Esophagus muscularis mucosa (tissue), 4 donors: ENCODE data around the gene SCFD2. TPM values are rescaled to one million over a fixed set of nuclear protein-coding genes. Genes with fewer than 3 reads are reported as not detected.
"Not testable (repeated sequence)": the region's sequence is repeated elsewhere in the genome, so short reads cannot be mapped to it uniquely, and the experiment has no call there.

Experiments used
- DNase-seq: peaks from one replicate; pipeline ENCODE4 v3.0.0-alpha.2; 2017; ENCODE audit errors: extremely low spot score
- H3K27ac ChIP-seq, 4 donors: fragments of 200-600 bp; sonication (generic); replicated peaks in 1 of 4; 1 replicate in 3 of 4; 2 replicates in 1 of 4; pipeline ENCODE4 v1.5.1; 2016 to 2019; ENCODE audit warnings: mild to moderate bottlenecking in 1 of 4
- H3K27me3 ChIP-seq, 4 donors: fragments of 200-600 bp; sonication (generic); one replicate each; pipeline versions ENCODE4 v1.5.1 to v1.6.0; 2016 to 2019
- H3K36me3 ChIP-seq, 4 donors: fragments of 200-600 bp; sonication (generic); one replicate each; pipeline ENCODE4 v1.5.1; 2016 to 2019
- H3K4me1 ChIP-seq, 4 donors: fragments of 200-600 bp; sonication (generic); one replicate each; pipeline ENCODE4 v1.5.1; 2016 to 2019
- H3K4me3 ChIP-seq, 4 donors: fragments of 200-600 bp; sonication (generic); 1 replicate in 2 of 4; 2 replicates in 2 of 4; pipeline ENCODE4 v1.5.1; 2016 to 2019; ENCODE audit warnings: mild to moderate bottlenecking in 4 of 4, moderate library complexity in 1 of 4
- H3K9me3 ChIP-seq, 4 donors: fragments of 200-600 bp; sonication (generic); 1 replicate in 3 of 4; 2 replicates in 1 of 4; pipeline ENCODE4 v1.5.1; 2016 to 2019
- EP300 ChIP-seq: sonication (generic); formaldehyde crosslinking; IDR thresholded peaks from one replicate; pipeline ENCODE4 v1.6.1; 2017; ENCODE audit warnings: antibody characterized with exemption
- POLR2A ChIP-seq: fragments of 450-650 bp; IDR thresholded peaks from one replicate; pipeline ENCODE4 v1.6.1; 2017; ENCODE audit warnings: antibody characterized with exemption, moderate library complexity, mild to moderate bottlenecking, low read depth
- POLR2AphosphoS5 ChIP-seq, 2 donors: sonication (generic); formaldehyde crosslinking; IDR thresholded peaks; one replicate each; pipeline ENCODE4 v1.6.1; 2017; ENCODE audit warnings: antibody characterized with exemption in 2 of 2
- WGBS: methylation state at CpG from one replicate; pipeline ENCODE4 v1.1.5; 2018; 5-methylcytosine and 5-hydroxymethylcytosine counted together
- intact Hi-C: fragments of 100-400 bp; cut with DNase I; formaldehyde crosslinking; loops from one replicate; pipeline ENCODE4 v1.15.1; 2023
- total RNA-seq, 4 donors: library from RNA; depleted of rRNA; stranded (reverse); fragments of >200 nt; gene quantifications; one replicate each; pipeline versions ENCODE4 v1.1.0 to v1.2.1, GENCODE V29; 2016
- TF ChIP-seq, protein P1 (sequence below), 3 experiments: fragments of 200-600 bp in 2 of 3; fragments of 450-650 bp in 1 of 3; sonication (generic) in 2 of 3; IDR thresholded peaks; one replicate each; pipeline ENCODE4 v1.5.1; 2017 to 2019; ENCODE audit warnings: antibody characterized with exemption in 3 of 3, mild to moderate bottlenecking in 2 of 3, moderate library complexity in 1 of 3

Gene SCFD2
- total RNA-seq, 4 donors from 2014 or later = 10.0 to 15.7 (median 12.7) TPM

DNA sequence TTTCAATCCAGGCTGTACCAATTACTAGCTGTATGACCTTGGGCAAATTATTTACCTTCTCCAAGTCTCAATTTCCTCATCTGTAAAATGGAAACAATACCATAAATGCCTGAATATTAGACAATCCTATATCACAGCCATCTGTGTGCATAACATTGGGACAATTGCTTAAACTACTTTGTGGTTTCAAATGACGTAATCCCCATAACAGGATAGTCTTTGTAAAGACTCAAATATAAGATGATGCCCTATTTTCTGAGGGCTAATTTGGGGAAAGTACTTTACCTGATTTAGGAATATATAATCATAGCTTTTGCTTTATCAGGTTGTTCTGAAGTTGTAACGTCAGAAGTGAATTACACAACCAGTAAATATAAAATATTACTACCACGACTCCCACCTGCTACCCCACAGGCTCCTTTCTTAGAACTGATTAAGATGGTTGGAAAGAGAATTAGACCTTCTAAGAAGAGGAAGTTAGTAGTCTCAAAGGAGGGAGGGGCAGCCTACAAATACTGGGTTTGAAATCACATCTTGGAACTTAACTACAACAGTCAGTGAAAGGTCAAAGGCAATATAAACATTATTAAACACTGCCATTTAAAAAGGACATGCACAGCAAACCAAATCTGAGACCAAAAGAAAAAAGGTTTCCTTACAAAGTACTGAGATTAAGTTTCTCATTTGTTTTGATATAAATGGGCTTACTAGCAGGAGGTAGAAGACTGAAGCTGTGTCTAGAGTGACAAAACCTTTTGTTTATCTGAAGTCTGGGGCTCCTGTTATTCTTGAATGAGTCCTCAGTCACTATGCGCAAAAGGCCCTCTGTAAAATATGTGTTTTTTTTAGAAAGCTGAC is 215.0 kb downstream of the SCFD2 start:
- DNase-seq = no peak

DNA sequence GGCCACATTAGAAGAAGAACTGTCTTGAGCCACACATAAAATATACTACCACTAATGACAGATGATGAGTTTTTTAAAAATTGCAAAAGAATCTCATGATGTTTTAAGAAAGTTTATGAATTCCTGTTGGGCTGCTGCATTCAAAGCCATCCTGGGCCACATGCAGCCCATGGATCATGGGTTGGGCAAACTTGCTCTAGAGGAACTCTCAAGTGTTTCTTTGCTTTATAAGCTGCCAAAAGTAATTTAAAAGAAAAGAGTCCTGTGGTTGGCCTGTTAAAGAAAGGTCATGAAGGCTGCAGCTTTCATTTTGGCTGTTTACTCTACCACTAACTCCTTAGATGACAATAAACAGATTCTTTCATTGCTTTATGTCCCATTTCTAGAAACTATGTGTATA is 218.2 kb downstream of the SCFD2 start:
- H3K4me1 ChIP-seq = peaks cover 6 to 26% (median 19%) of the 10 kb centered on the region in 4 donors
- intact Hi-C loops = no loop called here
- H3K4me3 ChIP-seq = no peak overlapping the region
- no peak for TF ChIP-seq EP300
- TF ChIP-seq, protein P1, sequence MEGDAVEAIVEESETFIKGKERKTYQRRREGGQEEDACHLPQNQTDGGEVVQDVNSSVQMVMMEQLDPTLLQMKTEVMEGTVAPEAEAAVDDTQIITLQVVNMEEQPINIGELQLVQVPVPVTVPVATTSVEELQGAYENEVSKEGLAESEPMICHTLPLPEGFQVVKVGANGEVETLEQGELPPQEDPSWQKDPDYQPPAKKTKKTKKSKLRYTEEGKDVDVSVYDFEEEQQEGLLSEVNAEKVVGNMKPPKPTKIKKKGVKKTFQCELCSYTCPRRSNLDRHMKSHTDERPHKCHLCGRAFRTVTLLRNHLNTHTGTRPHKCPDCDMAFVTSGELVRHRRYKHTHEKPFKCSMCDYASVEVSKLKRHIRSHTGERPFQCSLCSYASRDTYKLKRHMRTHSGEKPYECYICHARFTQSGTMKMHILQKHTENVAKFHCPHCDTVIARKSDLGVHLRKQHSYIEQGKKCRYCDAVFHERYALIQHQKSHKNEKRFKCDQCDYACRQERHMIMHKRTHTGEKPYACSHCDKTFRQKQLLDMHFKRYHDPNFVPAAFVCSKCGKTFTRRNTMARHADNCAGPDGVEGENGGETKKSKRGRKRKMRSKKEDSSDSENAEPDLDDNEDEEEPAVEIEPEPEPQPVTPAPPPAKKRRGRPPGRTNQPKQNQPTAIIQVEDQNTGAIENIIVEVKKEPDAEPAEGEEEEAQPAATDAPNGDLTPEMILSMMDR (IDR thresholded peaks at IDR 0.05) = no peak
- no peak for TF ChIP-seq POLR2AphosphoS5 (IDR thresholded peaks at IDR 0.05)
- no peak for TF ChIP-seq POLR2A
- peaks cover 0 to 13% (median 8%) of the 10 kb centered on the region in 4 donors for H3K36me3 ChIP-seq
- H3K27me3 ChIP-seq = no peaks in the 10 kb centered on the region
- H3K27ac ChIP-seq = peak overlapping the region in 2 of 4 donors; percentile 28 to 31
- H3K9me3 ChIP-seq = no peaks in the 10 kb centered on the region
- DNase-seq = no peak

More for the DNA sequence above, 215.0 kb downstream of the SCFD2 start:
- no peaks in the 10 kb centered on the region for H3K27me3 ChIP-seq
- intact Hi-C loops = no loop called here
- 58% methylated on average over 4 of the region's 4 CpGs for WGBS
- no peak overlapping the region for H3K27ac ChIP-seq
- no peaks in the 10 kb centered on the region for H3K36me3 ChIP-seq
- H3K9me3 ChIP-seq = no peaks in the 10 kb centered on the region
- H3K4me1 ChIP-seq = peaks cover 6 to 16% (median 14%) of the 10 kb centered on the region in 4 donors
- H3K4me3 ChIP-seq = no peak overlapping the region
- TF ChIP-seq POLR2A (no peak), POLR2AphosphoS5 (IDR thresholded peaks at IDR 0.05) (no peak), EP300 (no peak)
- TF ChIP-seq, protein P1 (IDR thresholded peaks at IDR 0.05) = no peak

DNA sequence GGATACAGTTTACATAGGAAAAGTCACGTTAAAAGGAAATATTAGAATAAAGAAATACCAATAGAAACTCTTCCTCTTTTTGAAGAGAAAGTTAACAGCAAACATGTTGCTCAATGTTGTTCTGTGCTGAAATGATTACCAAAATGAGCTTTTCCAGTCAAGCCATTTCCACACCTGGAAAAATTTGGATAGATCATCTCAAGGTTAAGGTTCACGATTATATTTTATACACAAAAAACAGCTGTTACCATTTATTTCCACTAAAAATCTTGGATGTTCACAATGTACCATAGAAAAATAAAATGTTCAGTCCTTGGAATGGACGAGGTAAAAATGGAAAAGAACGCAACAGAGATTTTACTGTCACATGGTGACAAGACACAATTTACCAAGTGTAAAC is 218.7 kb downstream of the SCFD2 start:
- Histone ChIP-seq H3K27me3 (no peaks in the 10 kb centered on the region), H3K4me1 (peaks cover 6 to 31% (median 20%) of the 10 kb centered on the region in 4 donors), H3K36me3 (peaks cover 0 to 13% (median 8%) of the 10 kb centered on the region in 4 donors), H3K27ac (peak overlapping the region in 1 of 4 donors; percentile 31), H3K4me3 (no peak overlapping the region), H3K9me3 (no peaks in the 10 kb centered on the region)
- TF ChIP-seq, protein P1 (IDR thresholded peaks at IDR 0.05) = no peak
- TF ChIP-seq POLR2A = no peak
- TF ChIP-seq EP300 = no peak
- TF ChIP-seq POLR2AphosphoS5 (IDR thresholded peaks at IDR 0.05) = no peak
- intact Hi-C loops = no loop called here
- DNase-seq = no peak
- WGBS = 84% methylated on average over 4 of the region's 4 CpGs

DNA sequence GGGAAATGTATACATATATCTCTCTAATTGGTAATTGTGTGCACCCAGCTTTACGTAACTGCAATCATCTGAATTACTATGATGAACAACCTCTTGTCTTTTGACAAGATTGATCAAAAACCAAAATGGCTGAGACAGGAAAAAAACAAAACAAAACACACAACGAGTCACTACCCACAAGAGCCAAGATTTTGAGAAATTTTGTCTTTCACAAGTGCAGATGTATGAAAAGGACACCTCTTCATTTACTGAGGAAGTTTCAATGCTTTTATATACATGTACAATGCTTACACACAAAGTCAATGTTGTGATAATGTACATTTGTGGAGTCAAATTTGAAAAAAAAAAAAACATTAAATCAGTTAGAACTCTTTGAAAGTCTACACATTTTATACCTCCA is 224.6 kb downstream of the SCFD2 start:
- no peaks in the 10 kb centered on the region for H3K27me3 ChIP-seq
- peaks cover 0 to 13% (median 8%) of the 10 kb centered on the region in 4 donors for H3K36me3 ChIP-seq
- H3K4me1 ChIP-seq = peaks cover 0 to 17% (median 5%) of the 10 kb centered on the region in 4 donors
- no peak overlapping the region for H3K27ac ChIP-seq
- no peak overlapping the region for H3K4me3 ChIP-seq
- H3K9me3 ChIP-seq = no peaks in the 10 kb centered on the region
- 82% methylated on average over 2 of the region's 2 CpGs for WGBS
- DNase-seq = no peak
- intact Hi-C loops = no loop called here
- TF ChIP-seq POLR2A (no peak), EP300 (no peak), POLR2AphosphoS5 (IDR thresholded peaks at IDR 0.05) (no peak)
- TF ChIP-seq, protein P1 (IDR thresholded peaks at IDR 0.05) = no peak

DNA sequence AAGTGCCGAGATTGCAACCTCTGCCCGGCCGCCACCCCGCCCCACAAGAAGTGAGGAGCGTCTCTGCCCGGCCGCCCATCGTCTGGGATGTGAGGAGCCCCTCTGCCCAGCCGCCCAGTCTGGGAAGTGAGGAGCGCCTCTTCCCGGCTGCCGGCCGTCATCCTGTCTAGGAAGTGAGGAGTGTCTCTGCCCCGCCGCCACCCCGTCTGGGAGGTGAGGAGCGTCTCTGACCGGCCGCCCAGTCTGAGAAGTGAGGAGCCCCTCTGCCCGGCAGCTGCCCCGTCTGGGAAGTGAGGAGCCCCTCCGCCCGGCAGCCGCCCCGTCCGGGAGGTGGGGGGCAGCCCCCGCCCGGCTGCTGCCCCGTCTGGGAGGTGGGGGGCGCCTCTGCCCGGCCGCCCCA is 226.6 kb downstream of the SCFD2 start:
- H3K27ac ChIP-seq, H3K4me3 ChIP-seq, H3K36me3 ChIP-seq, DNase-seq, H3K9me3 ChIP-seq, H3K27me3 ChIP-seq, intact Hi-C loops: not testable (repeated sequence)
- no CpG with 5 or more reads among the region's 32 CpGs for WGBS
- H3K4me1 ChIP-seq = peaks cover 0 to 17% (median 5%) of the 10 kb centered on the region in 4 donors
